Activated T-cell treated with anti-CD3 and anti-CD28 coated beads, Interleukin-2, amount 50 U/mL, for 48 hours (primary cell): ENCODE data around the gene SLC24A5.

Experiments
- DNase-seq, 2 experiments: peaks; one replicate each; pipeline ENCODE4 v3.0.0-alpha.2; 2020

Gene SLC24A5

DNA sequence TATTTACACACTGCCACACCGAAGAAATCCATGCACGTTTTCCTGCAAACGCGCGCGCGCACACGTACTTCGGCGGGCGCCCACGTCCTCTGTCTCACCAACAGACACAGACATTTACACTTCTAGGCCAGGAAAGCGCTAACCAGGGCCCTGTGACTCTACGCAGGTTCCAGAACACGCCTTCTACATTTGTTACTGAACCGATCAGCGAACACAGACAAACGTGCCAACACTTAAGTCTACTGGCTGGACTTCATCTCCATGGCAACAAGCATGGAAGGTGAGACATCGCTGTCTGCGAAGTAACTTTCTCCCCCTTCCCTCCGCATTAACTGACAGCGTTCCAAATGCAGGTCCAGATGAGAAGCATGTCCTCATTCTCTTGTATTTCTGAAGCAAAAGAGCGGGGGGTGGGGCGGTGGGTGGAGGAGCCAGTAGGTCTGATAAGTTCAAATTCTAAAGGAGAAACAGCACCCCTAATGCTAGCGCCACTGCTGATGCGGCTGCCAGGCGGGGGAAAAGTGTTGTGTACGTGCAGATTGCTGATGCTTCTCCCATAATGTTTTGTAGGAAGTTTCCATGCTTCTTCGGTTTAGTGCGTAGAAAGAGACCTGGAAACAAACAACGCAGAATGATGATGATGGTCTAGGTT lies 70.9 kb downstream of the SLC24A5 start, which contains the start of gene CTXN2:
Gene CTXN2 (plus strand): TSS at position 92 of the 652 bp plus-strand sequence. CDS start 9,636 bp downstream, outside the sequence.
- no peak for DNase-seq
